Lung microvascular endothelial cell (primary cell): Measurements from ENCODE around the gene RHOG. TPM values are rescaled to one million over a fixed set of nuclear protein-coding genes. Genes with fewer than 3 reads are reported as not detected.

ENCODE experiments used
- total RNA-seq: library from RNA; depleted of rRNA; stranded (reverse); fragments of >200 nt; gene quantifications from 2 replicates; pipeline ENCODE4 v1.2.1, GENCODE V29; 2014

Gene RHOG
- total RNA-seq, 1 donor from 2014 or later = 8.5 TPM

Other genes with a start within 250 kb of the RHOG start
- gene ART5, start 199.0 kb downstream of the RHOG start, total RNA-seq = not detected in 2 replicates
- gene ART1, start 195.8 kb downstream of the RHOG start, total RNA-seq = not detected in 2 replicates
- 0.22 and 0.60 TPM in 2 replicates for gene CHRNA10, start 169.6 kb downstream of the RHOG start, total RNA-seq
- gene NUP98, start 43.4 kb downstream of the RHOG start, total RNA-seq = 66.5 and 70.8 TPM in 2 replicates
- gene PGAP2, start 32.4 kb downstream of the RHOG start, total RNA-seq = 8.7 and 9.3 TPM in 2 replicates
- 16.1 and 32.7 TPM in 2 replicates for gene STIM1, start 14.7 kb upstream of the RHOG start, total RNA-seq